ENCODE measurements around the gene CA7.

CA7 gene

GRCh38 chr16:66899310-66899944 is 55.2 kb downstream of the CA7 start:
- DNase-seq, result no peak

- DNase-seq, result no peak
These were observed 55.9 kb downstream of the CA7 start for GRCh38 chr16:66899945-66900710.

GRCh38 chr16:66900721-66901441 is 56.7 kb downstream of the CA7 start:
- DNase-seq, result no peak

- DNase-seq, result no peak
These were observed 57.4 kb downstream of the CA7 start for GRCh38 chr16:66901626-66902025.

GRCh38 chr16:66902648-66903543 is 58.7 kb downstream of the CA7 start:
- no peak for DNase-seq

All from activated CD8-positive, alpha-beta memory T cell treated with anti-CD3 and anti-CD28 coated beads, Interleukin-2, amount 50 U/mL, for 4 hours (primary cell).